Glomerular endothelial cell (primary cell): ENCODE results near the gene KIAA1217. TPM values are rescaled to one million over a fixed set of nuclear protein-coding genes. Genes with fewer than 3 reads are reported as not detected.
"Not testable (repeated sequence)": the region's sequence is repeated elsewhere in the genome, so short reads cannot be mapped to it uniquely, and the experiment has no call there.

Experiments
- DNase-seq: peaks from one replicate; pipeline ENCODE4 v3.0.0-alpha.2; 2011; ENCODE audit warnings: low read depth, low spot score; ENCODE audit errors: extremely low read depth
- total RNA-seq: library from RNA; depleted of rRNA; stranded (reverse); fragments of >200 nt; gene quantifications from 2 replicates; pipeline ENCODE4 v1.2.3, GENCODE V29; 2015

Gene KIAA1217
- total RNA-seq, 1 donor from 2014 or later, result 63.1 TPM

DNA sequence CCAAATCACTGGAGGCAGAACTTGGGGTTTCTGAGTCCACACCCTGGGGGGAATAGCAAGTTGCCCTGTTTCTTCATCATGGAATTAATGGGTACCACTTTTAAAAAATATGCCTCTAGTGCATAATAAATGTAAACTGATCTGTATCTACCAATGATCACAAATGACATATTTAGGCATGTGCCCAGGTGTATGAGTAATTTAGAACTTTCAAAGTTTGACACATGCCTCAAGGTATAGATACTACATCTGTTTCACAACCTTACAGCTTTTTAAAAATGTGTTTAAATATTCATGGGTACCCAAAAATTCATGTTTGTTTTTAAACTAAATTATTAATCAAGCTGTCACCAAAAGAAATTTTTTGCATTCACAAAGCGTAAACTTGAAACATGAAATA, 226.0 kb downstream of the KIAA1217 start:
- no peak for DNase-seq

DNA sequence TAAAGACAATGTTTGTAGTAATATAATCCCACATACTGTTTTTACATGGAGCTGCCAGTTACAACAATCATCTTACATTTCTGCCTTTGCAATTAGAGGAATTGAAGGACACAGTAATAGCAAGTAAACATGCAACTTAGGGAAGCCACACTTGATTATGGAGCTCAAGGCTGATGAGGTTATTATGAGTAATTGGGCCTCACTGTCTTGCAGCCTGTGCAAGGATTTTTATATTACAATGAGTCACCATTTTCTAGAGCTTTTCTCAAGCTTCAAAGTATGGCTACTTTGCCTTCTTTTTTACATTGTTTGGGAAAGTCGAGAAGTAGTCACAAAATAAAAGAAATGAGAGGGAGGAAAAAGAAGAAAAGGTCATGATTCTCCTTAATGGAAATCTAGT, 226.4 kb downstream of the KIAA1217 start:
- no peak for DNase-seq

DNA sequence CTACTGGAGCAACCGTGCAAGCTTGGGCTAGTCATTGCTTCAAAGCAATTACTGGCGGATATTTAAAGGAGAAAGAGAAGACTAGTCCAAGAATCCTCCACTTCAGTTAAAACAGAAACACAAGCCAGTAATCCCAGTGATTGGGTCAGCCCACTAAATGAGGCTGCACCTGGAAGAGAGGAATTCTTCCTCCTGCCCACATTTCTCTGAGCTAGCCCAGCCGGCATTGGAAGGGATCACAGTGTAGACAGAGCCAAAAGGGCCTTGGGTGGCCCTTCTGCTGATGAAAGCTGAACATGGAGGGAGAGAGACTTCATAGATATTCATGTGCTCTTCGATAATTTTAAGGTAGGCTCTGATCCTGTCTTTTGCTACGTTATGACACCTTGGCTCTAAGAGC, 228.4 kb downstream of the KIAA1217 start:
- no peak for DNase-seq

DNA sequence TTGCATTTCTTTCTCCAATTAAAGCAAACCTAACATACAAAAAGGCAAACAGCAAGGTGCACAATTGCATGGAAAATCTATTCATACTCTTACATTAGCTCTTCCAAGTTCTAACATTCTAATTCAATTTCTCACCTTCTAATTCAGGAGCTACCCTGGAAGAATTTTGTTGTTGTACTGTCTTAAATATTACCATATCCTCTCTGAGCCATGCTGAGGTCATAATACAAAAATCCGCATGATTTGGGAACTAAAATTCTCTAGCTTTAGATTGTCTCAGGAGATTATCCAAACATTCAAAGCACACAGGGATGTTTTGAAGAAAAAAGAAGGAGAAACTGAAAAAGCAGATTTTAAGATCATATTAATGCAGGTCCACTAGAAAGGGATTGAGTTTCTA, 229.9 kb downstream of the KIAA1217 start:
- no peak for DNase-seq

DNA sequence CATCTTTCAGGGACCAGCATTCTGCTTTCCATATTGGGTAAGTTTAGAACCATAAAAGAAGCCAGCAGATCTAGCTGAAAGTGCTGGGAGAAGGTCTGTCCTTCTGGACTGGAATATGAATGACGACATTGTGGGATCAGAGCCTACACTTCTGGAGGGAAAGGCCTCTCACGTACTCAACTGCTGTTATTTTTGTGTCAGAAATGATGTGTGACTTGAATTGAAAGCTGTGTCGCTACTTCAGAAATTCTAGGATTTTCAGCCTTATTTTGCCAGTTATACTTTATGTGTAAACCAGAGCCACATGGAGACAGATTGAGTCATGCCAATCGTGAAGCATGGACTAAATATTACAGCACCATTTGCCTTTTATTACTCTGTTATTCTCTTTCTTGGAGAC, 231.0 kb downstream of the KIAA1217 start:
- no peak for DNase-seq

DNA sequence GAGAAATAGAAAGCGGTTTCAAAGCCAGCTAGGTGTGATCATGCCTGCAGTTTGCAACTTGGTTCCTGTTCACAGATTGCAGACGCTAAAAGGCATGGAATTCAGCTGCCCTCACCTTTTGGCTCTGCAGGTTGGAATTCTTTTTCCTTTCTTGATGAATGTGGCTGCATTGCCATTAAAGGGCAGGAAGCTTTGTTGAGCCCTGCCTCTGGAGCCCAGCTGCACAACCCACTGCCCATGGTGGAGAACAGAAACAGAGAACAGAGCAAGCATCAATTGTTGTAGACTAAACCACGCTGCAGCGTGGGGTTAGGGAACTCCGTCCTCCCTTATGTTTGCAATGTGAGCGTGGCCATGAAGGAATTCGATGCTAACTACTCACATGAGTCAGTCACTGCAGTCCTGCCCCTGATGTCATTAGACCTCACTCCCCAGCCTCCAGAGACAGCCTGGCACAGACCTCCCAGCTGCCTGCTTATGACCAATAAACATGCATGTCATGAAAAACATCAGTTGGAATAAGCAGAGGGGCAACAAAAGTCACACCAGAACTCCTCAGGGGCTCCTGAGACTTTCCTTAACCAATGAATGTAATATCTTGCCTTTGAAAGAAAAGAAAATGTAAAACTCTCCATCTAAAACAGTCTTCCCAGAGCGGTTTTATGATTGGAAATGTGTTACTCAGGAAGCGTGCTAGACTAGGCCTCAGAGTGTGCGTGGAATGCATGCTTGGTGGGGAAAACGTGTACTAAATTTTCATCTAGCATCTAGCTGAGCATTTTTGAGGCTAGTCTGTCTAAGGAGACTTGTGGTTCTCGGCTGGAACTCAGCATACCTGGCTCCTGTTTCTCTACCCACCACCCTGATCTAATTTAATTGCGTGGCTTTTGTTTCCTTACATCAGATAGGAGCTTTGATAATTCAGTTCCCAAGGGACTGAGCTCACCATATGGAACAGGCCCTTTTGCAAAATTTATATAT, 232.2 kb downstream of the KIAA1217 start:
- DNase-seq, result no peak

DNA sequence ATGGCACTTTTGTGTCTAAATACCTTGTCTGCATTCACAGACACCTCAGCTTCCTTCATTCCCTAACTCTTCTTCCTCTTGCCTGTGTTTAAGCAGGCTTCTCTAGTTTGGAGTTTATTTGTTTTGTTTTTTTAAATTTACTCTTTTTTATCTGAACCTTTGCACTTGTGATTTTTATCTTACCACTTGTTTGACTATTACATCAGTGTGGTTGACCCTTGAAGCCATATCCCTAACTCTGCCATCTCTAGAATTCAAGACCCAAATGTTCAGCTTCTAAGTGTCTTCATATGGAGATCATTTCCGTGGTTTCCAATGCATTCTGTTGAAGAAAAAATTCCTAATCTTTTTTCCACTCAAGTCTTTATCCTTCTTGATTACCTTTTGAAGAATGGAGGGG, 233.3 kb downstream of the KIAA1217 start:
- DNase-seq, result no peak

DNA sequence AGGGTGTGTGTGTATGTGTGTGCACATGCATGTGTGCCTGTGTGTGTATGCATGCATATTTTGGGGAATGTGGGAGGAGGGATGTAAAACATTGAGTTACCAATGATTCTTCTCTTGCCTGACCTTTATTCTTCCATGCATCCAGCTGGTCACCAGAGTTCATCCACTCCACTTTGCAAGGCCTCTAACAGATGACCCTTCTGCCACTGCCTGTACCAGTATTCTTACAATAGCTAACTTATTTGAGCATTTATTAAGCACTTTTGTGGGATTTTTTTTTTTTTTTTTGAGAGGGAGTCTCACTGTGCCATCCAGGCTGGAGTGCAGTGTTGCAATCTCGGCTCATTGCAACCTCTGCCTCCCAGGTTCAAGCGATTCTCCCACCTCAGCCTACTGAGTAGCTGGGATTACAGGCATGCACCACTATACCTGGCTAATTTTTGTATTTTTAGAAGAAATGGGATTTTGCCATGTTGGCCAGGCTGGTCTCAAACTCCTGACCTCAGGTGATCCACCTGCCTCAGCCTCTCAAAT, 233.8 kb downstream of the KIAA1217 start:
- DNase-seq, result not testable (repeated sequence)

DNA sequence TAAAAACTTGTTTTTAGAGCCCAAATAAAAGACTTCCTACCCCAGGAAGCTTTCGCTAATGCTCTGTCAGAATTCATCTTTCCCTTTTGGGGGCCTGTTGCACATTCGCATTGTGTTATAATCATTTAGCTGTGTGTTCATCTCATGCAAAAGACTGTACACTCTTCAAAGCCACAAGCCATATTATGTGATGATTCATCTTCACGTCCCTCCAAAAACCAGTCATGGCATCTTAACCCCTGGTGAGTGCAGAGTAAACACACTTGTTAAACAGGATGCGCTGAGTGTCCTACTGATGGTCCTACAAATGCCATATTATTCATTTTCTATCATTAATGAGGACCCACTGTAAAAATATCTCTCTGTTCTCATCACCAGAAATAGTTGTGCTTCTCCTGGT, 235.4 kb downstream of the KIAA1217 start:
- DNase-seq, result no peak

DNA sequence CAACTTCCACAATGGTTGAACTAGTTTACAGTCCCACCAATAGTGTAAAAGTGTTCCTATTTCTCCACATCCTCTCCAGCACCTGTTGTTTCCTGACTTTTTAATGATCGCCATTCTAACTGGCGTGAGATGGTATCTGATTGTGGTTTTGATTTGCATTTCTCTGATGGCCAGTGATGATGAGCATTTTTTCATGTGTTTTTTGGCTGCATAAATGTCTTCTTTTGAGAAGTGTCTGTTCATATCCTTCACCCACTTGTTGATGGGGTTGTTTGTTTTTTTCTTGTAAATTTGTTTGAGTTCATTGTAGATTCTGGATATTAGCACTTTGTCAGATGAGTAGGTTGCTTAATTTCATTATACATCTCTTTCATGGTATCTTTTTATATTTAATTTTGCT, 237.0 kb downstream of the KIAA1217 start:
- not testable (repeated sequence) for DNase-seq

DNA sequence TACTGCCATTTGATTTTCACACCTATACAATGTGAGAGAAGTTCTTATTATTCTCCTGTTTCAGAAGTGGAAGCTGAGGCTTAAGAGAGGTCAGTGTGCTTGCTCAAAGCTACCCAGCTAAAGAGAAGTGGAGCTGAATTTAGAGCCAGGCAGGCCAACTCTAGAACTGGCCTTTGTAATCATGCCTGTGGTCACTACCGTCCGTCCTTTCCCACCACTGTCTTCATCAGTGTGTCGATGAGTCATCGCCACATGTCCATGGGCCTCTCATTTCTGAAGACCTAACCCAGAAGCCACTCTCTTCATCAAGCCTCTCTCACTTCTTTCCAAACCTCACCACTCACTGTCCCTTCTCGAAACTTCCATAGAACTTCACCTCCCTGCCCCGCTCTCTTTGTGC, 237.8 kb downstream of the KIAA1217 start:
- no peak for DNase-seq

DNA sequence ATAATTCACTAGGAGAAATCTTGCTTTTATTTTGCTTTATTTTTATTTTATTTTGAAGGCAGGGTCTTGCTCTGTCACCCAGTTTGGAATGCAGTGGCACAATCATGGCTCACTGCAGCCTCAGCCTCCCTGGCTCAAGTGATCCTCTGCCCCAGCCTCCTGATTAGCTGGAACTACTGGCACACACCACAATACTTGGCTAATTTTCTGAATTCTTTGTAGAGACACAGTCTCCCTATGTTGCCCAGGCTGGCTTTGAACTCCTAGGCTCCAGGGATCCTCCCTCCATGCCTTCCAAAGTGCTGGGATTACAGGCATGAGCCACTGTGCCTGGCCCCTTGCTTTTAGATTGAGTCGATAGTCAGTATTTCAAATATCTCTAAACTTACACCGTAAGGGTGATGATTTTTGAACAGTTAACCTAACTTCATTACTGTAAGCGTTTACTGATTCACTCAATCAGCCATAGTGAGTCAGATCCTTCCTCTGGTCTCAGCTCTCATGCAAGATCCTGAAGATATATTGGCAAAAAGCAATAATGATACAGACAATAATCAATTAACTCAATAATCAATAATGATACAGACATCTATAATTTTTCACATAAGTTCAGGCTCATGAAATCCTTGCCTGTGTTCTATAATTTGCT, 239.5 kb downstream of the KIAA1217 start:
- DNase-seq, result no peak

DNA sequence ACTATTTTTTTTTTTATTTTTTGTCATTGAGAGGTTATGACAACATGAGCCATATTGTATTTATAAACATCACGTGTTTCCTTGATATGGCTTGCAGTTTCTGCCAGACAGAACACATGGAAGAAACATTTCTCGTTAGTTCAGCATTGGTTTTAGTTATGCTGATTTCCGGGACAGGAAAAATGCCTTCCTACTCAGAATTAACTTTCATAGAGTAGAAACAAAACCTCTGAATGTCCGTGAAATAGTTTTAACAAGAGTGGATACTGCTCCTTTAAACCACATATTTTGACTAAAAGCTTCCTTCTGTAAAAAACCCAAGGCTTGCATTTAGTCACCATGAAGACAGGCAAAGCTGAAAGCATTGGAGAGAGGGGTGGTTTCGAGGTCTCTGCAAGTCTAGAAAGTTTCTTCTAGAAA, 240.4 kb downstream of the KIAA1217 start:
- no peak for DNase-seq

DNA sequence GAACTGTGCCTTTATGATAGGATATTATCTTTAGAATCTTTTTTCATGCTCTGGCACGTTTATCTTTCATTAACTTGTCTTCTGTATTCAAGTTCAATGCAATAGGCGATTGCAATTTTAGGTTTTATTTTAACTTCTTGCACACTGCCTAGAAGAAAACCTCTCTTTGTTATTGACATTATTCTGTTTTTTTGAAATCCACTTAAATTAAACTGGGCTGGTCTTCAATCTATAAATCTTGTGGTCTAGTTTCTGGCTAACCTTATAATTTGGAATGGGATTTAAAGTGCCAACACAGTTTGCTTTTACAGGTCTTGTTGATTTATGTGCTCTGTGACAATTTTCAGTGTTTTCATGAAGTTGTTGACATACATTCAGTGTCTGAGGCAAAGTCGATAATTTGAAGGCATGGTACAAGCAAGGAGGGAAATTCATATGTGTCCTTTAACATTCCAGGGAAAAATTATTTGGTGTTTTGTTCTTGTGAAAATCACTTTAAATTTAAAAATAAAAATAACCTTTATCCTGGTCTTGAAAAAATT, 240.9 kb downstream of the KIAA1217 start:
- no peak for DNase-seq

DNA sequence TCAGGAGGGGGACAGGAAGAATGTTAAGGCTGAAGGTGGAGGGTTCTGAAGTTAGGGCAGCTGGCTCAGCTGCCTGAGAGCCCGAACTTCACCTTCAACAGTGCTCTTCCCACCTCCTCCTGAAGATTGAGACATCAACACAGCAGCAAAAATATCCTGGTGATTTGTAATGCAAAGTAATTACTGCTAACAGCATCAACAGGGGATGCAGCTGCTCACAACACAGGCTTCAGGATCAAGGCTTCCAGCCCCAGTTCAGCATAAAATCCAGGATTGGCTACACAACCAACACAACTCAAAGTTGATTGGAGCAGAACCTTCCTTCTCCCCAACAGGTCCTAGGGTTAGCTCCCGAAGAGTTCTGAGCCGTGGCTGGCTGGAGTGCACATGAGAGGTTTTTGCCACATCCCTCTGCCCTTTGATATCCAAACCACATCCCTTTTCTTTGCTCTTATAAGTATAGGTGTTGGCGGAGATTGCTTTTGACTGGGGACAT, 242.4 kb downstream of the KIAA1217 start:
- DNase-seq, result no peak

DNA sequence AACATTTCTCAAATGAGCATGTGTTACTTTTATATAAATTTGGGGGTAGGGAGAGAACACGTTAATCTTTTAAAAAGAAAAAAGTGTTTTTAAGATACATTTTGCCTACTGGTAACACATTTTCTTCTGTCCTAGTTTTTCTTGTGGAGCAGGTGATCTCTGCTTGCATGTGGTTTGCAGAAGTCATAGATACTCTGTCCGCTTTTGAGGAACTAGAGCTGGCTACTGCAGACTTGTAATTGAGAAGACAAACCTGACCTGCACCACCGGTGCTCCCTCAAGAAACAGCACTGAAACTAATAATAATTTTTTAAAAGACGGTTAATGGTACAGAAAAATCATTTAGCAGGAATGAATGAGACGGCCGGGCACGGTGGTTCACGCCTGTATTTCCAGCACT, 243.1 kb downstream of the KIAA1217 start:
- no peak for DNase-seq

DNA sequence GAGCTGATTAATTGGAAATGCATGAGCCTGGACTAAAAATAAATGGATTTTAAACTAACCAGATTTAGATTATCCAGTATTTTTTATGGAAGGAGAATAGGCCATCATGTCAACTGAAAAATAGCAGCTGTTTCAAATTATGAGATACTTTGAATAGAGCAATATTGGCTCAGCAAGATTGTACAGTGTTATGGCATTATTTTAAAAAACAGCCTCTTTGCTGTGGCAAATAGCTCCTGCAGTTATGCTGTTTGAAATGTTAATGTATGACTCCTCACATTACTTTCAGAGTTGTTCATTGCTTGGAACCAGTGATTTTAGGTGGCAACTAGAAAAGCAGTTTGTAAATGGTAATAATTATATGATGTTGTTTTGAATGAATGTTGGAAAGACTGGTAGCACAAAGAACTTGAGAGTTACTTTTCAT, 244.5 kb downstream of the KIAA1217 start:
- DNase-seq, result no peak

DNA sequence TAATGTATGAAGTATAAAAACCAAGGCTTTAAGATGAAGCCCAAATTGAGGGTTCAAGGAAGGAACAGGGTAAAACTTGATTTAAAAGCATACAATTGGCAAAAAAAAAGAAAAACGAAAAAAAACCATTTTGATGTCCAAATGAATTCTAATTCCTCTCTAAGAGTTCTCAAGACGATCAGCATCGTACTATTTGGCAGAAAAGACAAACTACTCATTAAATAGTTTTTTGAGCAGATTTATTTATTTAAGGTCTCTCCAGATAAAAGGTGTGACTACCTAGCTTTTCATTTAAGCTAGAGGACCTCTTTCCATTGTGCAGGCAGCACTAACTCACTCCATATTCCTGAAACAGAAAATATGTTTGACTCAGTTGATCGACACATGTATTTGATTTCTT, 245.0 kb downstream of the KIAA1217 start:
- DNase-seq, result no peak

DNA sequence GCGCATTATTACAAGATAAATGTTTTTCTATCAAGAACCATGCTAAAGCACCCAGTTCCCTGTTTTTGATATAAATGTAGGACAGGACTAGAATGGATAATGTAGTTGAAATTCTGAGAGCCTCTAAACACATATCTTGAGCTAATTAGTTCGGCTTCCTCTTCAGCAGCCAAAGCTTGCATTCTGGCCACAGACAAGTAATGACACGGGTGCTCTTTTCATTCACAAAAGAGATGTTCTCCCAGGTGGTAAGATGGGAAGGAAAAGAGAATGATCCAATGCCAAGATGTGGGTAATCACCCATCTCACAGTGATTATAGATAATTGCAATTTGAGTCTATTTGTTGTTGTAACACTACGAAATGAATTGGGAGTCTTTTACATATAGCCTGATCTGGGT, 246.5 kb downstream of the KIAA1217 start:
- DNase-seq, result no peak

DNA sequence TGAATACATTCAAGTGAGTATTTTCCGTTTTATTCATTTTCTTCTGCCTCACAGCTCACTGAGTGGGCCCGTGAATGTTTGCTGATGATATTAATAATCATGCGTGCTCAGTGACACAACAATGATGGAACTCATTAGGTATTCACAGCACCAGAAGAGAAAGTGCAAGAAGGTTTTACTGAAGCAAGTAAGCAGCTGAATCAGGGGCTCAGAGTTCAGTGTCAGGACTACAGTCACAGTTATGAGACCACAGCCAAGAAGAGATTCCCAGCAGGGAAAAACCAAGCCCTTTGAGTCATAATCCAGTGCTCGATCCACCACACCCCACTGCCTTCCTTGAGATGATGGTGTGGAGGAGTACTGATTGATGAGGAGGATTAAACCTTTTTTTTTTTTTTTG, 247.4 kb downstream of the KIAA1217 start:
- DNase-seq, result no peak

DNA sequence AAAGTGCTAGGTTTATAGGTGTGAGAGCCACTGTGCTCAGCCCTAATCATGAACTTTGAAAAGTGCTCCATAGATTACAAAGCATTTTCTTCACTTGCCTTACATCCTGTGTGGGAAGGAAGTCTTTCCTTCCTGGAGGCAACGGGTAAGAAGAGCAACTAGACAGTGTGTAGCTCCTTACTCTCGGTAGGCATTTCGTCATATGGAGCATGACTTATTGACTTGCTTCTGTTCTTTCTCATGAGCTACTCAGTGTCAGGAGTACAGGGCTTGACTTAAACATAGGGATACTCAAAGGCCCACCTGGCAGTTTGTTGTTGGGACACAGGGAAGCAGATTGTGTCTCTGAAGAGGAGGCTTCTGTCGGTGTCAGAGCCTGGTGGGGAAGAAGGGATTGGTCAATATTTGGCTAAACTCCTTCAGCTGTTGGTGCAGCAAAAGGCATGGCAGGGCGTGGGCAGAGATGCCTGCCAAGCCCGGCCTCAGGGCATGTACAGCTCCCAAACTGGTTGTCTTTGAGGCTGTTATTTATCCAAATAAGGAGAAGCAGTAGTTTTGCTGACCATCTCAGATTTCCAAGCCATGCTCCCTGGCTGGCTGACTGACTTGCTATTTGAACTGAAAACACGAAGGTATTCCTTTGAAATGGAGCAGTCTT, 248.9 kb downstream of the KIAA1217 start:
- DNase-seq, result no peak
